Liver (tissue), 9 donors: ENCODE data around the gene DAPL1. TPM values are rescaled to one million over a fixed set of nuclear protein-coding genes. Genes with fewer than 3 reads are reported as not detected.

Experiments used
- DNase-seq: peaks from one replicate; pipeline ENCODE4 v3.0.0-alpha.2; 2017; ENCODE audit warnings: low spot score
- H3K27ac ChIP-seq, 2 donors: one replicate each; pipeline ENCODE4 v1.7.0; 2013; ENCODE audit warnings: inconsistent platforms in 2 of 2, low read length in 2 of 2, control low read depth in 1 of 2, low read depth in 1 of 2, mild to moderate bottlenecking in 1 of 2
- H3K27me3 ChIP-seq, 4 donors: one replicate each; pipeline versions ENCODE4 v1.6.1 to v1.7.0; 2013; ENCODE audit warnings: low read length in 3 of 4, inconsistent platforms in 1 of 4, mild to moderate bottlenecking in 1 of 4, moderate library complexity in 1 of 4; ENCODE audit not compliant: control insufficient read depth in 4 of 4, insufficient read depth in 4 of 4
- H3K36me3 ChIP-seq, 4 donors: one replicate each; pipeline versions ENCODE4 v1.6.1 to v1.7.0; 2013; ENCODE audit warnings: low read length in 3 of 4, mild to moderate bottlenecking in 3 of 4, low read depth in 1 of 4, moderate library complexity in 1 of 4; ENCODE audit not compliant: control insufficient read depth in 4 of 4, insufficient read depth in 3 of 4
- H3K4me1 ChIP-seq, 4 donors: one replicate each; pipeline versions ENCODE4 v1.6.1 to v1.7.0; 2013; ENCODE audit warnings: low read length in 3 of 4, mild to moderate bottlenecking in 3 of 4, moderate library complexity in 1 of 4; ENCODE audit not compliant: control insufficient read depth in 4 of 4, insufficient read depth in 4 of 4
- H3K4me3 ChIP-seq, 3 donors: one replicate each; pipeline versions ENCODE4 v1.6.1 to v1.7.0; 2013; ENCODE audit warnings: low read length in 3 of 3, control low read depth in 1 of 3, low read depth in 1 of 3, mild to moderate bottlenecking in 1 of 3
- H3K9ac ChIP-seq, 2 donors: one replicate each; pipeline ENCODE4 v1.7.0; 2013; ENCODE audit warnings: low read length in 2 of 2, mild to moderate bottlenecking in 2 of 2, moderate library complexity in 2 of 2, control low read depth in 1 of 2, low read depth in 1 of 2
- H3K9me3 ChIP-seq, 4 donors: one replicate each; pipeline versions ENCODE4 v1.6.1 to v1.7.0; 2013; ENCODE audit warnings: low read length in 3 of 4; ENCODE audit not compliant: control insufficient read depth in 4 of 4
- FOXA1 ChIP-seq: IDR thresholded peaks from 2 replicates; pipeline ENCODE4 v1.6.1; 2016; ENCODE audit warnings: antibody characterized with exemption
- GABPA ChIP-seq, 2 donors: IDR thresholded peaks in 1 of 2; conservative IDR thresholded peaks in 1 of 2; 2 replicates each; pipeline ENCODE4 v1.6.1; 2016; ENCODE audit warnings: antibody characterized with exemption in 2 of 2, mild to moderate bottlenecking in 1 of 2, moderate library complexity in 1 of 2
- HNF4G ChIP-seq: IDR thresholded peaks from 2 replicates; pipeline ENCODE4 v1.6.1; 2016; ENCODE audit warnings: antibody characterized with exemption
- JUND ChIP-seq, 2 donors: IDR thresholded peaks; 2 replicates each; pipeline ENCODE4 v1.6.1; 2016; ENCODE audit warnings: antibody characterized with exemption in 2 of 2
- NR2F2 ChIP-seq: IDR thresholded peaks from 2 replicates; pipeline ENCODE4 v1.6.1; 2016; ENCODE audit warnings: antibody characterized with exemption
- RAD21 ChIP-seq, 2 donors: IDR thresholded peaks; 2 replicates each; pipeline ENCODE4 v1.6.1; 2016; ENCODE audit warnings: antibody characterized with exemption in 2 of 2, mild to moderate bottlenecking in 2 of 2
- RXRA ChIP-seq, 2 donors: IDR thresholded peaks; 2 replicates each; pipeline ENCODE4 v1.6.1; 2017 to 2018; ENCODE audit warnings: antibody characterized with exemption in 2 of 2, mild to moderate bottlenecking in 1 of 2
- SP1 ChIP-seq: IDR thresholded peaks from 2 replicates; pipeline ENCODE4 v1.6.1; 2018; ENCODE audit warnings: antibody characterized with exemption, mild to moderate bottlenecking
- TAF1 ChIP-seq: conservative IDR thresholded peaks from 2 replicates; pipeline ENCODE4 v1.6.1; 2016; ENCODE audit warnings: antibody characterized with exemption, mild to moderate bottlenecking
- YY1 ChIP-seq: IDR thresholded peaks from 2 replicates; pipeline ENCODE4 v1.6.1; 2016; ENCODE audit warnings: antibody characterized with exemption, mild to moderate bottlenecking
- WGBS: extraction: QIAGEN DNeasy Blood & Tissue Kit; methylation state at CpG from one replicate; pipeline ENCODE4 v1.1.7; 2013; 5-methylcytosine and 5-hydroxymethylcytosine counted together
- polyA plus RNA-seq, 2 donors: library from polyadenylated mRNA; stranded (reverse) in 1 of 2; unstranded in 1 of 2; fragments of 200-250 nt in 1 of 2; fragments of >200 nt in 1 of 2; fragmentation: Nextera tagmentation in 1 of 2; extraction: Ambion mirVana in 1 of 2; gene quantifications; one replicate each; pipeline versions ENCODE4 v1.2.1 to v1.2.3, GENCODE V29; 2013 to 2015
- total RNA-seq, 2 donors: library from RNA; depleted of rRNA; stranded (reverse); fragments of >200 nt; gene quantifications; one replicate each; pipeline ENCODE4 v1.2.3, GENCODE V29; 2014
- TF ChIP-seq, protein P1 (sequence below): IDR thresholded peaks from 2 replicates; pipeline ENCODE4 v1.6.1; 2016; ENCODE audit warnings: antibody characterized with exemption, mild to moderate bottlenecking
- TF ChIP-seq, protein P2 (sequence below): IDR thresholded peaks from 2 replicates; pipeline ENCODE4 v1.6.1; 2016; ENCODE audit warnings: antibody characterized with exemption
- TF ChIP-seq, protein P3 (sequence below): IDR thresholded peaks from 2 replicates; pipeline ENCODE4 v1.6.1; 2016; ENCODE audit warnings: antibody characterized with exemption
- TF ChIP-seq, protein P4 (sequence below): IDR thresholded peaks from 2 replicates; pipeline ENCODE4 v1.6.1; 2016; ENCODE audit warnings: antibody characterized with exemption
- TF ChIP-seq, protein P5 (sequence below): fragments of 150-350 bp; IDR thresholded peaks from 2 replicates; pipeline ENCODE4 v1.5.1; 2017; ENCODE audit warnings: improper control_type of control experiment, low read depth, low read length; ENCODE audit not compliant: missing input control
- donor health status: healthy.
- donor health status: healthy.
- donor health status: healthy.
- donor health status: healthy.
- donor health status: healthy.

The DAPL1 gene
- total and polyA plus RNA-seq, 4 donors: 0.71 TPM; not detected in 3

DNA sequence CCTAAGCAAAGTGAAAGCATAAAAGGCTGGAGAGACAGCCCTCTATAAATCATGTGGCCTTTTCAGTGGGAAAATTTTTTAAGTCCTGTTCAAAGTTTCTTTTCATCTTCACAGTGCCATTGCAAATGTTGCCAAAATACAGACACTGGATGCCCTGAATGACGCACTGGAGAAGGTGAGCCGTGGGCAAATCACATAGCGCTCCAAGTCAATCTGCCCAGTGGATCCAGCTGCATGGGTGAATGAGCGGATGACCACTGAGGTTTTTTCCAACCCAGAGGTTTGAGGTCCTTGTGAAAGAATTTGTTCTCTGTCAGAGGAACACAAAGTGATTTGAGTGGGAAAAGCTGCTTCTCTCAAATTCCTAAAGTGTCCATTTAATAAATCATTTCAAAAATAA lies 11.8 kb downstream of the DAPL1 start:
- no peaks in the 10 kb centered on the region for H3K36me3 ChIP-seq
- no peak for DNase-seq
- H3K9ac ChIP-seq: no peak overlapping the region
- no peak overlapping the region for H3K27ac ChIP-seq
- no peaks in the 10 kb centered on the region for H3K4me1 ChIP-seq
- TF ChIP-seq FOXA1 (no peak), TAF1 (no peak), HNF4G (no peak)
- TF ChIP-seq, protein P1, sequence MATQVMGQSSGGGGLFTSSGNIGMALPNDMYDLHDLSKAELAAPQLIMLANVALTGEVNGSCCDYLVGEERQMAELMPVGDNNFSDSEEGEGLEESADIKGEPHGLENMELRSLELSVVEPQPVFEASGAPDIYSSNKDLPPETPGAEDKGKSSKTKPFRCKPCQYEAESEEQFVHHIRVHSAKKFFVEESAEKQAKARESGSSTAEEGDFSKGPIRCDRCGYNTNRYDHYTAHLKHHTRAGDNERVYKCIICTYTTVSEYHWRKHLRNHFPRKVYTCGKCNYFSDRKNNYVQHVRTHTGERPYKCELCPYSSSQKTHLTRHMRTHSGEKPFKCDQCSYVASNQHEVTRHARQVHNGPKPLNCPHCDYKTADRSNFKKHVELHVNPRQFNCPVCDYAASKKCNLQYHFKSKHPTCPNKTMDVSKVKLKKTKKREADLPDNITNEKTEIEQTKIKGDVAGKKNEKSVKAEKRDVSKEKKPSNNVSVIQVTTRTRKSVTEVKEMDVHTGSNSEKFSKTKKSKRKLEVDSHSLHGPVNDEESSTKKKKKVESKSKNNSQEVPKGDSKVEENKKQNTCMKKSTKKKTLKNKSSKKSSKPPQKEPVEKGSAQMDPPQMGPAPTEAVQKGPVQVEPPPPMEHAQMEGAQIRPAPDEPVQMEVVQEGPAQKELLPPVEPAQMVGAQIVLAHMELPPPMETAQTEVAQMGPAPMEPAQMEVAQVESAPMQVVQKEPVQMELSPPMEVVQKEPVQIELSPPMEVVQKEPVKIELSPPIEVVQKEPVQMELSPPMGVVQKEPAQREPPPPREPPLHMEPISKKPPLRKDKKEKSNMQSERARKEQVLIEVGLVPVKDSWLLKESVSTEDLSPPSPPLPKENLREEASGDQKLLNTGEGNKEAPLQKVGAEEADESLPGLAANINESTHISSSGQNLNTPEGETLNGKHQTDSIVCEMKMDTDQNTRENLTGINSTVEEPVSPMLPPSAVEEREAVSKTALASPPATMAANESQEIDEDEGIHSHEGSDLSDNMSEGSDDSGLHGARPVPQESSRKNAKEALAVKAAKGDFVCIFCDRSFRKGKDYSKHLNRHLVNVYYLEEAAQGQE: no peak
- TF ChIP-seq, protein P2, sequence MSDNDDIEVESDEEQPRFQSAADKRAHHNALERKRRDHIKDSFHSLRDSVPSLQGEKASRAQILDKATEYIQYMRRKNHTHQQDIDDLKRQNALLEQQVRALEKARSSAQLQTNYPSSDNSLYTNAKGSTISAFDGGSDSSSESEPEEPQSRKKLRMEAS: no peak
- no peaks in the 10 kb centered on the region for H3K27me3 ChIP-seq
- 96% methylated on average over 4 of the region's 4 CpGs for WGBS
- no peaks in the 10 kb centered on the region for H3K9me3 ChIP-seq
- H3K4me3 ChIP-seq: no peak overlapping the region

DNA sequence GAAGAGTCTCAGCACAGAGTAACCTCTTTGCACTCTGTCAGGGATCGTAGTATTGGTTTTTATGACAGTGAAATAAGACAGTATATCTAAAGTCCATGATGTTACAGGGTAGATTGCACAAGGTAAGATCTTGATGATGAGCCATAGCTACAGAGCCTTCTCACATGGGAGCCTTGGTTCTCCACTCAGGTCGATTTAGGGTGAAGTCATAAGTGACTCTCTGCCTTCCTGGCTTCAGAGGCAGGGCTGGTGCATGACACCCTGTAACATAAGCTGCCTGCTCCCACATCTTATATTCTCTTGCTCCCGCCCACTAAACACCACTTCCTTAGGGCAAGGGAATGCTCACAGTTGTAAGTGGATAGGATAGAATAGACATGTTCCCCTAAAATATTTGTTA lies 13.3 kb downstream of the DAPL1 start:
- H3K36me3 ChIP-seq: no peaks in the 10 kb centered on the region
- no peaks in the 10 kb centered on the region for H3K27me3 ChIP-seq
- 92% methylated on average over 3 of the region's 3 CpGs for WGBS
- no peak overlapping the region for H3K9ac ChIP-seq
- no peak for DNase-seq
- no peak overlapping the region for H3K27ac ChIP-seq
- no peaks in the 10 kb centered on the region for H3K9me3 ChIP-seq
- TF ChIP-seq JUND (IDR thresholded peaks at IDR 0.05) (no peak), GABPA (IDR thresholded peaks at IDR 0.05 in 1 of 2, conservative IDR thresholded peaks at IDR 0.05 in 1 of 2) (no peak), SP1 (no peak), RAD21 (IDR thresholded peaks at IDR 0.05) (no peak), RXRA (IDR thresholded peaks at IDR 0.05) (no peak), YY1 (no peak)
- TF ChIP-seq, protein P3, sequence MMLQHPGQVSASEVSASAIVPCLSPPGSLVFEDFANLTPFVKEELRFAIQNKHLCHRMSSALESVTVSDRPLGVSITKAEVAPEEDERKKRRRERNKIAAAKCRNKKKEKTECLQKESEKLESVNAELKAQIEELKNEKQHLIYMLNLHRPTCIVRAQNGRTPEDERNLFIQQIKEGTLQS: no peak
- TF ChIP-seq, protein P4, sequence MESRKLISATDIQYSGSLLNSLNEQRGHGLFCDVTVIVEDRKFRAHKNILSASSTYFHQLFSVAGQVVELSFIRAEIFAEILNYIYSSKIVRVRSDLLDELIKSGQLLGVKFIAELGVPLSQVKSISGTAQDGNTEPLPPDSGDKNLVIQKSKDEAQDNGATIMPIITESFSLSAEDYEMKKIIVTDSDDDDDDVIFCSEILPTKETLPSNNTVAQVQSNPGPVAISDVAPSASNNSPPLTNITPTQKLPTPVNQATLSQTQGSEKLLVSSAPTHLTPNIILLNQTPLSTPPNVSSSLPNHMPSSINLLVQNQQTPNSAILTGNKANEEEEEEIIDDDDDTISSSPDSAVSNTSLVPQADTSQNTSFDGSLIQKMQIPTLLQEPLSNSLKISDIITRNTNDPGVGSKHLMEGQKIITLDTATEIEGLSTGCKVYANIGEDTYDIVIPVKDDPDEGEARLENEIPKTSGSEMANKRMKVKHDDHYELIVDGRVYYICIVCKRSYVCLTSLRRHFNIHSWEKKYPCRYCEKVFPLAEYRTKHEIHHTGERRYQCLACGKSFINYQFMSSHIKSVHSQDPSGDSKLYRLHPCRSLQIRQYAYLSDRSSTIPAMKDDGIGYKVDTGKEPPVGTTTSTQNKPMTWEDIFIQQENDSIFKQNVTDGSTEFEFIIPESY: no peak
- no peaks in the 10 kb centered on the region for H3K4me1 ChIP-seq
- no peak overlapping the region for H3K4me3 ChIP-seq

DNA sequence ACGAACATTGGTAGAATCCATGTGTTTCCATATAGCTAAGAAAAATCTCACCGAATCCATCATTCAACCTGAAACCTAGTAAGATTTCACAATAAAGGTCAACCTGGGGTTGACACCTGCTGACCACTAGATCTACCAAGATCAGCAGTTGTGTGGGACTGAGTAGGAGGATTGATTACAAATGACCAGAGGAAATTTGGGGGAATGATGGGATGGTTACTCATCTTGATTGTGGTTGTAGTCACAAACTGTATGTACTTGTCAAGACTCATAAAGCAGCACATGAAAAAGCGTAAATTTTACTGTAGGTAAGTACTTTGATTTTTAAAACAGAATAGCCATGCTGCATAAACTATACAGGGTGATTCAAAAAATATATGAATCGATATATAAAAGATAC lies 14.7 kb downstream of the DAPL1 start:
- 65% methylated on average over 4 of the region's 4 CpGs for WGBS
- Histone ChIP-seq H3K4me1 (peaks cover 0 to 6% (median 0%) of the 10 kb centered on the region in 4 donors), H3K27me3 (no peaks in the 10 kb centered on the region), H3K9me3 (no peaks in the 10 kb centered on the region), H3K4me3 (no peak overlapping the region), H3K36me3 (no peaks in the 10 kb centered on the region), H3K27ac (no peak overlapping the region), H3K9ac (no peak overlapping the region)
- TF ChIP-seq, protein P2: no peak
- TF ChIP-seq TAF1 (no peak), FOXA1 (no peak), SP1 (no peak), NR2F2 (no peak), YY1 (no peak), RXRA (IDR thresholded peaks at IDR 0.05) (no peak)
- TF ChIP-seq, protein P1: no peak
- TF ChIP-seq, protein P5, sequence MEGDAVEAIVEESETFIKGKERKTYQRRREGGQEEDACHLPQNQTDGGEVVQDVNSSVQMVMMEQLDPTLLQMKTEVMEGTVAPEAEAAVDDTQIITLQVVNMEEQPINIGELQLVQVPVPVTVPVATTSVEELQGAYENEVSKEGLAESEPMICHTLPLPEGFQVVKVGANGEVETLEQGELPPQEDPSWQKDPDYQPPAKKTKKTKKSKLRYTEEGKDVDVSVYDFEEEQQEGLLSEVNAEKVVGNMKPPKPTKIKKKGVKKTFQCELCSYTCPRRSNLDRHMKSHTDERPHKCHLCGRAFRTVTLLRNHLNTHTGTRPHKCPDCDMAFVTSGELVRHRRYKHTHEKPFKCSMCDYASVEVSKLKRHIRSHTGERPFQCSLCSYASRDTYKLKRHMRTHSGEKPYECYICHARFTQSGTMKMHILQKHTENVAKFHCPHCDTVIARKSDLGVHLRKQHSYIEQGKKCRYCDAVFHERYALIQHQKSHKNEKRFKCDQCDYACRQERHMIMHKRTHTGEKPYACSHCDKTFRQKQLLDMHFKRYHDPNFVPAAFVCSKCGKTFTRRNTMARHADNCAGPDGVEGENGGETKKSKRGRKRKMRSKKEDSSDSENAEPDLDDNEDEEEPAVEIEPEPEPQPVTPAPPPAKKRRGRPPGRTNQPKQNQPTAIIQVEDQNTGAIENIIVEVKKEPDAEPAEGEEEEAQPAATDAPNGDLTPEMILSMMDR: no peak
- no peak for DNase-seq
